K562 (cell line): ENCODE data around the gene SERPINA3. TPM values are rescaled to one million over a fixed set of nuclear protein-coding genes. Genes with fewer than 3 reads are reported as not detected.

Experiments used
- ATAC-seq: fragments of 200-7000 bp; cut with Tn5 transposase; 3 replicates; pipeline ENCODE4 v1.9.1; 2020; ENCODE audit warnings: moderate library complexity
- BruUV-seq: library from RNA; stranded (reverse); fragments of 400-500 nt; replicated peaks from 2 replicates; lab custom pipeline; 2021; lab: Mats Ljungman, UMichigan
- CTCF ChIA-PET: fragments of 300-600 bp; formaldehyde crosslinking; extraction: SDS; loops from one replicate; lab custom pipeline; 2021; ENCODE audit warnings: low intra/inter-chr PET ratio; lab: Yijun Ruan, JAX
- POLR2A ChIA-PET: fragments of 300-600, 350-650 bp; sonication (Branson Sonifier 250); formaldehyde crosslinking; extraction: SDS; loops from one replicate; lab custom pipeline; 2021; ENCODE audit warnings: antibody characterized with exemption, inconsistent platforms; lab: Yijun Ruan, JAX
- DNase-seq, 4 experiments: peaks; one replicate each; pipeline versions ENCODE4 v3.0.0 to v3.0.0-alpha.2; 2011 to 2018; ENCODE audit warnings: low spot score in 3 of 4, mixed read lengths in 3 of 4; ENCODE audit errors: extremely low read depth in 1 of 4
- FAIRE-seq: peaks from 2 replicates; lab custom pipeline; 2011; peaks lifted over from hg19 to GRCh38; lab: Jason Lieb, UNC
- H2AFZ ChIP-seq: 2 replicates; pipeline ENCODE4 v1.6.0; 2011; ENCODE audit warnings: low read depth, low read length, control low read depth, inconsistent platforms
- H3K27ac ChIP-seq: fragments of 200-600 bp; 3 replicates; pipeline ENCODE4 v1.8.0; 2011; ENCODE audit warnings: low read depth, mild to moderate bottlenecking, control low read depth, inconsistent platforms, low read length, moderate library complexity, mixed read lengths; ENCODE audit errors: extremely low read depth
- H3K27me3 ChIP-seq, 2 experiments: fragments of 300-600 bp in 1 of 2; 2 replicates in 1 of 2; 3 replicates in 1 of 2; pipeline versions ENCODE4 v1.6.0 to v1.8.0; 2011; ENCODE audit warnings: inconsistent platforms in 2 of 2, low read length in 2 of 2, mild to moderate bottlenecking in 1 of 2, mixed read lengths in 1 of 2, moderate library complexity in 1 of 2; ENCODE audit not compliant: control insufficient read depth in 2 of 2, insufficient read depth in 2 of 2
- H3K36me3 ChIP-seq: fragments of 300-600 bp; 3 replicates; pipeline ENCODE4 v1.8.0; 2011; ENCODE audit warnings: mild to moderate bottlenecking, low read length, inconsistent platforms; ENCODE audit not compliant: control insufficient read depth, insufficient read depth
- H3K4me1 ChIP-seq, 2 experiments: fragments of 200-600 bp in 1 of 2; replicated peaks in 1 of 2; 2 replicates in 1 of 2; 3 replicates in 1 of 2; pipeline versions ENCODE4 v1.5.1 to v1.8.0; 2011; ENCODE audit warnings: inconsistent platforms in 2 of 2, low read length in 2 of 2, mild to moderate bottlenecking in 1 of 2, mixed read lengths in 1 of 2, moderate library complexity in 1 of 2; ENCODE audit not compliant: control insufficient read depth in 2 of 2, insufficient read depth in 2 of 2
- H3K4me2 ChIP-seq: 2 replicates; pipeline ENCODE4 v1.6.1; 2011; ENCODE audit warnings: low read length, control low read depth, inconsistent platforms, mixed read lengths; ENCODE audit not compliant: insufficient read depth
- H3K4me3 ChIP-seq: fragments of 200-600 bp; sonication (generic), shearing (Covaris generic); 2 replicates; pipeline ENCODE4 v1.5.1; 2016; ENCODE audit warnings: control low read depth, inconsistent platforms
- H3K79me2 ChIP-seq: fragments of 200-600 bp; 3 replicates; pipeline ENCODE4 v1.8.0; 2011; ENCODE audit warnings: low read length, inconsistent platforms; ENCODE audit not compliant: control insufficient read depth, insufficient read depth
- H3K9ac ChIP-seq, 2 experiments: 2 replicates each; pipeline versions ENCODE4 v1.6.0 to v1.6.1; 2011; ENCODE audit warnings: low read depth in 2 of 2, low read length in 2 of 2, control low read depth in 1 of 2, inconsistent platforms in 1 of 2, mild to moderate bottlenecking in 1 of 2, mixed read lengths in 1 of 2; ENCODE audit not compliant: insufficient read depth in 1 of 2
- H3K9me1 ChIP-seq: one replicate; pipeline ENCODE4 v1.6.0; 2011; ENCODE audit warnings: inconsistent platforms, mild to moderate bottlenecking, low read length, moderate library complexity; ENCODE audit not compliant: control insufficient read depth, insufficient read depth
- H3K9me3 ChIP-seq: replicated peaks from 2 replicates; pipeline ENCODE4 v1.5.1; 2011; ENCODE audit warnings: low read depth, low read length, inconsistent platforms; ENCODE audit not compliant: control insufficient read depth, insufficient read depth
- H4K20me1 ChIP-seq: replicated peaks from 2 replicates; pipeline ENCODE4 v1.6.1; 2011; ENCODE audit warnings: low read length, inconsistent platforms, mixed read lengths; ENCODE audit not compliant: control insufficient read depth, insufficient read depth
- SMAD3 ChIP-seq: fragments of 450-650 bp; formaldehyde crosslinking; conservative IDR thresholded peaks from 2 replicates; pipeline ENCODE4 v1.4.0; 2020; ENCODE audit warnings: mild to moderate bottlenecking
- TFAM ChIP-seq: fragments of 250-450 bp; sonication (Bioruptor Pico); conservative IDR thresholded peaks from 2 replicates; pipeline ENCODE4 v1.5.0; 2021; ENCODE audit warnings: mild to moderate bottlenecking, moderate library complexity
- XRCC3 ChIP-seq: fragments of 450-650 bp; IDR thresholded peaks from 2 replicates; pipeline ENCODE4 v1.6.1; 2017; ENCODE audit warnings: mild to moderate bottlenecking, moderate library complexity
- WGBS: fragments of 100-300 bp; shearing (Covaris generic); methylation state at CpG from one replicate; pipeline ENCODE4 v1.1.6; 2016; ENCODE audit warnings: low coverage, mixed read lengths; ENCODE audit not compliant: insufficient coverage; ENCODE audit errors: missing lambda C conversion rate; 5-methylcytosine and 5-hydroxymethylcytosine counted together
- in situ Hi-C: fragments of 300-500 bp; cut with MboI; formaldehyde crosslinking; loops from 4 replicates; pipeline ENCODE4 v1.15.0; 2018; ENCODE audit warnings: inconsistent platforms, mixed read lengths
- intact Hi-C: fragments of 100-400 bp; cut with micrococcal nuclease; formaldehyde crosslinking; loops from 2 replicates; pipeline ENCODE4 v1.14.2; 2022
- polyA plus RNA-seq, 8 experiments: library from polyadenylated mRNA; depleted of rRNA in 4 of 8; stranded (reverse) in 5 of 8; unstranded in 3 of 8; fragments of >200 nt; fragmentation: Nextera tagmentation in 2 of 8; fragmentation: Illumina TruSeq in 1 of 8; extraction: Ambion mirVana in 2 of 8; extraction: Trizol in 1 of 8; gene quantifications; 2 replicates each; pipeline versions ENCODE4 v1.2.1 to v1.2.3, GENCODE V29; 2011 to 2014; ENCODE audit warnings: inconsistent platforms in 1 of 8, missing spikeins in 1 of 8
- total RNA-seq, 7 experiments: library from RNA; depleted of rRNA in 6 of 7; stranded (reverse); fragments of >200 nt in 6 of 7; fragmentation: Illumina TruSeq in 2 of 7; extraction: Trizol in 2 of 7; gene quantifications; 2 replicates each; pipeline versions ENCODE4 v1.2.1 to v1.2.3, GENCODE V29; 2011 to 2021; ENCODE audit warnings: low replicate concordance in 1 of 7
- TF ChIP-seq, protein P1 (sequence below): fragments of 450-650 bp; formaldehyde crosslinking; IDR thresholded peaks from 2 replicates; pipeline ENCODE4 v1.4.0; 2020; ENCODE audit warnings: mild to moderate bottlenecking, moderate library complexity
- TF ChIP-seq, protein P2 (sequence below): sonication (generic); formaldehyde crosslinking; IDR thresholded peaks from 2 replicates; pipeline ENCODE4 v1.8.0; 2022; ENCODE audit warnings: missing genetic modification reagents, mild to moderate bottlenecking, borderline replicate concordance
- TF ChIP-seq, protein P3 (sequence below): sonication (generic); formaldehyde crosslinking; IDR thresholded peaks from 2 replicates; pipeline ENCODE4 v1.8.0; 2023; ENCODE audit warnings: missing genetic modification reagents, mild to moderate bottlenecking, borderline replicate concordance

The SERPINA3 gene
- total and polyA plus RNA-seq, 9 of the 15 experiments (the other 6 are each of a cell fraction or from before 2014, with no cell fraction given) = 2.3 TPM; not detected in 8

GRCh38 chr14:94625353-94625635, 13.1 kb downstream of the SERPINA3 start:
- FAIRE-seq (no peak), DNase-seq (no peak)
- WGBS = 0% methylated on average over 2 of the region's 2 CpGs
- Histone ChIP-seq H3K9me3 (no peaks in the 10 kb centered on the region), H3K4me1 (no peaks in the 10 kb centered on the region)
- TF ChIP-seq, protein P1, sequence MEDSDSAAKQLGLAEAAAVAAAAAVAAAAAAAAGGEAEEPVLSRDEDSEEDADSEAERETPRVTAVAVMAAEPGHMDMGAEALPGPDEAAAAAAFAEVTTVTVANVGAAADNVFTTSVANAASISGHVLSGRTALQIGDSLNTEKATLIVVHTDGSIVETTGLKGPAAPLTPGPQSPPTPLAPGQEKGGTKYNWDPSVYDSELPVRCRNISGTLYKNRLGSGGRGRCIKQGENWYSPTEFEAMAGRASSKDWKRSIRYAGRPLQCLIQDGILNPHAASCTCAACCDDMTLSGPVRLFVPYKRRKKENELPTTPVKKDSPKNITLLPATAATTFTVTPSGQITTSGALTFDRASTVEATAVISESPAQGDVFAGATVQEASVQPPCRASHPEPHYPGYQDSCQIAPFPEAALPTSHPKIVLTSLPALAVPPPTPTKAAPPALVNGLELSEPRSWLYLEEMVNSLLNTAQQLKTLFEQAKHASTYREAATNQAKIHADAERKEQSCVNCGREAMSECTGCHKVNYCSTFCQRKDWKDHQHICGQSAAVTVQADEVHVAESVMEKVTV = no peak
- no peak for TF ChIP-seq XRCC3
- TF ChIP-seq, all 486 proteins: peak for 0
- H3K27me3 ChIP-seq = no peaks in the 10 kb centered on the region
- in situ Hi-C loops (no loop called here), intact Hi-C loops (no loop called here)
- no peaks in the 10 kb centered on the region for H3K9me1 ChIP-seq
- no peak for ATAC-seq
- no peak overlapping the region for H3K4me3 ChIP-seq
- H3K79me2 ChIP-seq = no peaks in the 10 kb centered on the region
- H3K27ac ChIP-seq = no peak overlapping the region
- no peak overlapping the region for H2AFZ ChIP-seq
- ChIA-PET POLR2A (no interaction called here), CTCF (no interaction called here)
- no peaks in the 10 kb centered on the region for H4K20me1 ChIP-seq
- H3K36me3 ChIP-seq = no peaks in the 10 kb centered on the region
- no peak overlapping the region for H3K9ac ChIP-seq
- no peak overlapping the region for H3K4me2 ChIP-seq
- no TSS peak for BruUV-seq

- Histone ChIP-seq H2AFZ (no peak overlapping the region), H4K20me1 (no peaks in the 10 kb centered on the region), H3K27me3 (no peaks in the 10 kb centered on the region), H3K4me1 (no peaks in the 10 kb centered on the region), H3K27ac (no peak overlapping the region), H3K4me2 (no peak overlapping the region), H3K36me3 (no peaks in the 10 kb centered on the region), H3K4me3 (no peak overlapping the region), H3K79me2 (no peaks in the 10 kb centered on the region), H3K9me1 (no peaks in the 10 kb centered on the region), H3K9ac (no peak overlapping the region), H3K9me3 (no peaks in the 10 kb centered on the region)
- 0% methylated on average over 5 of the region's 5 CpGs for WGBS
- ChIA-PET CTCF (no interaction called here), POLR2A (no interaction called here)
- intact Hi-C loops (no loop called here), in situ Hi-C loops (no loop called here)
- BruUV-seq = no TSS peak
- no peak for FAIRE-seq
- no peak for DNase-seq
- no peak for ATAC-seq
- TF ChIP-seq, protein P2, sequence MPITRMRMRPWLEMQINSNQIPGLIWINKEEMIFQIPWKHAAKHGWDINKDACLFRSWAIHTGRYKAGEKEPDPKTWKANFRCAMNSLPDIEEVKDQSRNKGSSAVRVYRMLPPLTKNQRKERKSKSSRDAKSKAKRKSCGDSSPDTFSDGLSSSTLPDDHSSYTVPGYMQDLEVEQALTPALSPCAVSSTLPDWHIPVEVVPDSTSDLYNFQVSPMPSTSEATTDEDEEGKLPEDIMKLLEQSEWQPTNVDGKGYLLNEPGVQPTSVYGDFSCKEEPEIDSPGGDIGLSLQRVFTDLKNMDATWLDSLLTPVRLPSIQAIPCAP (CRISPR knock-in tag) = no peak
- TF ChIP-seq, protein P3, sequence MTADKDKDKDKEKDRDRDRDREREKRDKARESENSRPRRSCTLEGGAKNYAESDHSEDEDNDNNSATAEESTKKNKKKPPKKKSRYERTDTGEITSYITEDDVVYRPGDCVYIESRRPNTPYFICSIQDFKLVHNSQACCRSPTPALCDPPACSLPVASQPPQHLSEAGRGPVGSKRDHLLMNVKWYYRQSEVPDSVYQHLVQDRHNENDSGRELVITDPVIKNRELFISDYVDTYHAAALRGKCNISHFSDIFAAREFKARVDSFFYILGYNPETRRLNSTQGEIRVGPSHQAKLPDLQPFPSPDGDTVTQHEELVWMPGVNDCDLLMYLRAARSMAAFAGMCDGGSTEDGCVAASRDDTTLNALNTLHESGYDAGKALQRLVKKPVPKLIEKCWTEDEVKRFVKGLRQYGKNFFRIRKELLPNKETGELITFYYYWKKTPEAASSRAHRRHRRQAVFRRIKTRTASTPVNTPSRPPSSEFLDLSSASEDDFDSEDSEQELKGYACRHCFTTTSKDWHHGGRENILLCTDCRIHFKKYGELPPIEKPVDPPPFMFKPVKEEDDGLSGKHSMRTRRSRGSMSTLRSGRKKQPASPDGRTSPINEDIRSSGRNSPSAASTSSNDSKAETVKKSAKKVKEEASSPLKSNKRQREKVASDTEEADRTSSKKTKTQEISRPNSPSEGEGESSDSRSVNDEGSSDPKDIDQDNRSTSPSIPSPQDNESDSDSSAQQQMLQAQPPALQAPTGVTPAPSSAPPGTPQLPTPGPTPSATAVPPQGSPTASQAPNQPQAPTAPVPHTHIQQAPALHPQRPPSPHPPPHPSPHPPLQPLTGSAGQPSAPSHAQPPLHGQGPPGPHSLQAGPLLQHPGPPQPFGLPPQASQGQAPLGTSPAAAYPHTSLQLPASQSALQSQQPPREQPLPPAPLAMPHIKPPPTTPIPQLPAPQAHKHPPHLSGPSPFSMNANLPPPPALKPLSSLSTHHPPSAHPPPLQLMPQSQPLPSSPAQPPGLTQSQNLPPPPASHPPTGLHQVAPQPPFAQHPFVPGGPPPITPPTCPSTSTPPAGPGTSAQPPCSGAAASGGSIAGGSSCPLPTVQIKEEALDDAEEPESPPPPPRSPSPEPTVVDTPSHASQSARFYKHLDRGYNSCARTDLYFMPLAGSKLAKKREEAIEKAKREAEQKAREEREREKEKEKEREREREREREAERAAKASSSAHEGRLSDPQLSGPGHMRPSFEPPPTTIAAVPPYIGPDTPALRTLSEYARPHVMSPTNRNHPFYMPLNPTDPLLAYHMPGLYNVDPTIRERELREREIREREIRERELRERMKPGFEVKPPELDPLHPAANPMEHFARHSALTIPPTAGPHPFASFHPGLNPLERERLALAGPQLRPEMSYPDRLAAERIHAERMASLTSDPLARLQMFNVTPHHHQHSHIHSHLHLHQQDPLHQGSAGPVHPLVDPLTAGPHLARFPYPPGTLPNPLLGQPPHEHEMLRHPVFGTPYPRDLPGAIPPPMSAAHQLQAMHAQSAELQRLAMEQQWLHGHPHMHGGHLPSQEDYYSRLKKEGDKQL (CRISPR knock-in tag) = no peak
- TF ChIP-seq SMAD3 (CRISPR knock-in tag) (no peak), TFAM (CRISPR knock-in tag) (no peak)
- TF ChIP-seq, all 486 proteins: peak for 0
Measured at GRCh38 chr14:94628578-94628977, 16.4 kb downstream of the SERPINA3 start.
